Measurements from ENCODE around the gene FMO2.
"Not testable (repeated sequence)": the region's sequence is repeated elsewhere in the genome, so short reads cannot be mapped to it uniquely, and the experiment has no call there.

FMO2 gene

GRCh38 chr1:171218661-171219060 is 33.6 kb downstream of the FMO2 start:
- DNase-seq (ENCODE audit: extremely low read depth in 1 of 2, low read depth in 1 of 2), result no peak

- no peak for DNase-seq (ENCODE audit: extremely low read depth in 1 of 2, low read depth in 1 of 2)
Observed at GRCh38 chr1:171219346-171220080, 34.4 kb downstream of the FMO2 start.

GRCh38 chr1:171220081-171220420 is 35.0 kb downstream of the FMO2 start:
- DNase-seq (ENCODE audit: extremely low read depth in 1 of 2, low read depth in 1 of 2), result no peak

- no peak for DNase-seq (ENCODE audit: extremely low read depth in 1 of 2, low read depth in 1 of 2)
Observed at GRCh38 chr1:171220581-171221054, 35.5 kb downstream of the FMO2 start.

GRCh38 chr1:171221665-171222591 is 36.8 kb downstream of the FMO2 start:
- no peak for DNase-seq (ENCODE audit: extremely low read depth in 1 of 2, low read depth in 1 of 2)

GRCh38 chr1:171222936-171223335 is 37.8 kb downstream of the FMO2 start:
- DNase-seq (ENCODE audit: extremely low read depth in 1 of 2, low read depth in 1 of 2), result no peak

GRCh38 chr1:171224257-171224656 is 39.2 kb downstream of the FMO2 start:
- not testable (repeated sequence) for DNase-seq (ENCODE audit: extremely low read depth in 1 of 2, low read depth in 1 of 2)

GRCh38 chr1:171226747-171227370 is 41.8 kb downstream of the FMO2 start:
- no peak for DNase-seq (ENCODE audit: extremely low read depth in 1 of 2, low read depth in 1 of 2)

GRCh38 chr1:171231326-171231725 is 46.2 kb downstream of the FMO2 start:
- no peak for DNase-seq (ENCODE audit: extremely low read depth in 1 of 2, low read depth in 1 of 2)

GRCh38 chr1:171233183-171233582 is 48.1 kb downstream of the FMO2 start:
- DNase-seq (ENCODE audit: extremely low read depth in 1 of 2, low read depth in 1 of 2), result no peak

- DNase-seq (ENCODE audit: extremely low read depth in 1 of 2, low read depth in 1 of 2), result not testable (repeated sequence)
Observed at GRCh38 chr1:171236231-171236630, 51.1 kb downstream of the FMO2 start.

GRCh38 chr1:171243878-171244277 is 58.8 kb downstream of the FMO2 start:
- DNase-seq (ENCODE audit: extremely low read depth in 1 of 2, low read depth in 1 of 2), result no peak

- DNase-seq (ENCODE audit: extremely low read depth in 1 of 2, low read depth in 1 of 2), result no peak
Observed at GRCh38 chr1:171245458-171246064, 60.5 kb downstream of the FMO2 start.

- no peak for DNase-seq (ENCODE audit: extremely low read depth in 1 of 2, low read depth in 1 of 2)
Observed at GRCh38 chr1:171247501-171247900, 62.4 kb downstream of the FMO2 start.

GRCh38 chr1:171248302-171248701 is 63.2 kb downstream of the FMO2 start, which contains the start of gene FMO1:
Gene FMO1 (plus strand): TSS chr1:171248494. CDS start chr1:171258088, 9,594 bp downstream.
- no peak for DNase-seq (ENCODE audit: extremely low read depth in 1 of 2, low read depth in 1 of 2)

- no peak for DNase-seq (ENCODE audit: extremely low read depth in 1 of 2, low read depth in 1 of 2)
Observed at GRCh38 chr1:171248841-171249240, 63.7 kb downstream of the FMO2 start.

- no peak for DNase-seq (ENCODE audit: extremely low read depth in 1 of 2, low read depth in 1 of 2)
Observed at GRCh38 chr1:171250263-171250662, 65.2 kb downstream of the FMO2 start.

- DNase-seq (ENCODE audit: extremely low read depth in 1 of 2, low read depth in 1 of 2), result no peak
Observed at GRCh38 chr1:171251042-171251951, 66.2 kb downstream of the FMO2 start.

- no peak for DNase-seq (ENCODE audit: extremely low read depth in 1 of 2, low read depth in 1 of 2)
Observed at GRCh38 chr1:171251952-171252300, 66.8 kb downstream of the FMO2 start.

- DNase-seq (ENCODE audit: extremely low read depth in 1 of 2, low read depth in 1 of 2), result no peak
Observed at GRCh38 chr1:171252482-171252881, 67.4 kb downstream of the FMO2 start.
